ENCODE results near the gene STRC. TPM values are rescaled to one million over a fixed set of nuclear protein-coding genes. Genes with fewer than 3 reads are reported as not detected.
"Not testable (repeated sequence)": the region's sequence is repeated elsewhere in the genome, so short reads cannot be mapped to it uniquely, and the experiment has no call there.

STRC gene
- total RNA-seq, 2 experiments from 2014 or later, result 0.36 to 0.72 TPM

DNA sequence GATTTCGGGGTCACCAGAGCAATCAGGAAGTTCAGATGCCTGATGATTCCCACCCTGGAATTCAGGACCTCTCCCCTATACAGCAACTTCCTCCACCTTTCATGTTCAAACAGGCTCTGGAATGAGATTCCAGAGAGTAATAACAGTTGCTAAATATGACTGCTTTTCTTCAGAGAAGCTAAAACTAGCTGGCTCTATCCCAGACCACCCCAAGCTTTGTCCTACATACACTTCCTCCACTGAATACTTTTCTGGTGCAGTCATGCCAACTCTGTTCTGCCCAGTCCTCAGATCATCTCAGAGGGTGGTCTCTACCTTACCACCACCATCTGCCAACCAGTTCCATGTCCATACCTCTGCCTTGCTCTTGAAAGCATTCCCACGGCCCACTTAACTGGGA lies 52.0 kb downstream of the STRC start:
- H3K4me3 Mint-ChIP-seq; H3K27ac Mint-ChIP-seq; intact Hi-C loops (cut with micrococcal nuclease); DNase-seq; POLR2A ChIA-PET; H3K36me3 Mint-ChIP-seq (ENCODE audit: low read depth); CTCF ChIA-PET; H3K27me3 Mint-ChIP-seq; H3K9me3 Mint-ChIP-seq; H3K4me1 Mint-ChIP-seq (ENCODE audit: low read depth); ATAC-seq: not testable (repeated sequence)

DNA sequence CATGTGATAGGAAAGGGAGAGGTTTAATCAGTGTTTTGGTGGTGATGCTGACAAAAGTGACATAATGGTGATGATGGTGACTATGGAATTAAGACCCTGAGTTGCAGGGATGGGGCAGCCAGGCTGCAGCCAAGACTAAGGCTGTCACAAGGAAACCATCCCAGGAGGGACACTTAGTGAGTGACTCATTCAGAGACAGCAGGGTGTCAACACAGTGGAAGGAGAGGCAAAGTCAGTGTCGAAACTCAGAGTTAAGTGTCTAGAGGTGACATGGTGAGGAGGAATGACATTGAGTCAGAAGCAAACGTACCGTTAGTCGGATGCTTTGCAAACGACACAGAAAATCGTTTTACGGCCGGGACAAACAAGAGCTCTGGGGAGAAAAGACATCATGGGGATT lies 54.8 kb downstream of the STRC start:
- H3K36me3 Mint-ChIP-seq (ENCODE audit: low read depth); H3K27me3 Mint-ChIP-seq; ATAC-seq; POLR2A ChIA-PET; H3K4me1 Mint-ChIP-seq (ENCODE audit: low read depth); CTCF ChIA-PET; H3K27ac Mint-ChIP-seq; H3K4me3 Mint-ChIP-seq; intact Hi-C loops (cut with micrococcal nuclease); H3K9me3 Mint-ChIP-seq; DNase-seq: not testable (repeated sequence)

DNA sequence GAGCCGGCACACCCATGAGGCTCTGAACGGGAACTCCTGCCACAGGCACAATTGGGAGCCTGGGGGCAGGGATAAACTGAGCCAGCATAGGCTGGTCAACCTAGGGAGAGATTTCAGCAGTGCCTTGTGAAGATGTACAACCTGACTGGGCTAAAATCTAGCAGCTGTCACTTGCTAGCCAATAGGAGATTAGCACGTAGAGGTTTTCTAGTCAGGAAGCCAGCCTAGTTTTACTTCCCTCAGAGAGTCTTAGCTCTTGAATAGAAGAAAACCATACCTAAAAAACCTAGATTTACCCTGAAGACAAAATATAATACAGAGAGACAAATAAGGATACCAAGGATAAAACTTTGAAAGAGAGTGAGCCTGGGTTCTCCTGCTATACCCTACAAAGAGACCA lies 55.8 kb downstream of the STRC start:
- H3K4me1 Mint-ChIP-seq (ENCODE audit: low read depth); intact Hi-C loops (cut with micrococcal nuclease): not testable (repeated sequence)

DNA sequence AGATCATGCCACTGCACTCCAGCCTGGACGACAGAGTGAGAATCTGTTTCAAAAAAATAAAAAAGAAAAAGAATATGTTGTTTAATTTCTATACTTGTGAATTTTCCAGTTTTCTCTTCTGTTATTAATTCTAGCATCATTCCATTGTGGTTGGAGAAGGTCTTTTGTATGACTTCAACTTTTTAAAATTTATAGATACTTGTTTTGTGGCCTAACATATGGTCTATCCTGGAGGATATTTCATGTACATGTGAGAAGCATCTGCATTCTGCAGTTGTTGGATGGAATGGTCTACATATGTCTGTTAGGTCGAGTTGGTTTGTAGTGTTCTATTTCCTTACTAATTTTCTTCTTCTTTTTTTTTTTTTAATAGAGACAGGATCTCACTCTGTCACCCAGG lies 65.6 kb downstream of the STRC start:
- no peaks in the 10 kb centered on the region for H3K9me3 Mint-ChIP-seq
- DNase-seq, result no peak
- TF ChIP-seq, protein P1, sequence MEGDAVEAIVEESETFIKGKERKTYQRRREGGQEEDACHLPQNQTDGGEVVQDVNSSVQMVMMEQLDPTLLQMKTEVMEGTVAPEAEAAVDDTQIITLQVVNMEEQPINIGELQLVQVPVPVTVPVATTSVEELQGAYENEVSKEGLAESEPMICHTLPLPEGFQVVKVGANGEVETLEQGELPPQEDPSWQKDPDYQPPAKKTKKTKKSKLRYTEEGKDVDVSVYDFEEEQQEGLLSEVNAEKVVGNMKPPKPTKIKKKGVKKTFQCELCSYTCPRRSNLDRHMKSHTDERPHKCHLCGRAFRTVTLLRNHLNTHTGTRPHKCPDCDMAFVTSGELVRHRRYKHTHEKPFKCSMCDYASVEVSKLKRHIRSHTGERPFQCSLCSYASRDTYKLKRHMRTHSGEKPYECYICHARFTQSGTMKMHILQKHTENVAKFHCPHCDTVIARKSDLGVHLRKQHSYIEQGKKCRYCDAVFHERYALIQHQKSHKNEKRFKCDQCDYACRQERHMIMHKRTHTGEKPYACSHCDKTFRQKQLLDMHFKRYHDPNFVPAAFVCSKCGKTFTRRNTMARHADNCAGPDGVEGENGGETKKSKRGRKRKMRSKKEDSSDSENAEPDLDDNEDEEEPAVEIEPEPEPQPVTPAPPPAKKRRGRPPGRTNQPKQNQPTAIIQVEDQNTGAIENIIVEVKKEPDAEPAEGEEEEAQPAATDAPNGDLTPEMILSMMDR (IDR thresholded peaks at IDR 0.05), result no peak
- no peak overlapping the region for H3K27ac Mint-ChIP-seq
- CTCF ChIA-PET, result no interaction called here
- POLR2A ChIA-PET, result no interaction called here
- no peaks in the 10 kb centered on the region for H3K27me3 Mint-ChIP-seq
- ATAC-seq, result no peak
- peaks cover 13% of the 10 kb centered on the region for H3K36me3 Mint-ChIP-seq (ENCODE audit: low read depth)
- no peak overlapping the region for H3K4me3 Mint-ChIP-seq
- no peaks in the 10 kb centered on the region for H3K4me1 Mint-ChIP-seq (ENCODE audit: low read depth)
- intact Hi-C loops (cut with micrococcal nuclease), result no loop called here

More for the DNA sequence above, 55.8 kb downstream of the STRC start:
- H3K27me3 Mint-ChIP-seq; H3K27ac Mint-ChIP-seq; H3K36me3 Mint-ChIP-seq (ENCODE audit: low read depth); POLR2A ChIA-PET; ATAC-seq; CTCF ChIA-PET; H3K9me3 Mint-ChIP-seq; H3K4me3 Mint-ChIP-seq; DNase-seq: not testable (repeated sequence)

DNA sequence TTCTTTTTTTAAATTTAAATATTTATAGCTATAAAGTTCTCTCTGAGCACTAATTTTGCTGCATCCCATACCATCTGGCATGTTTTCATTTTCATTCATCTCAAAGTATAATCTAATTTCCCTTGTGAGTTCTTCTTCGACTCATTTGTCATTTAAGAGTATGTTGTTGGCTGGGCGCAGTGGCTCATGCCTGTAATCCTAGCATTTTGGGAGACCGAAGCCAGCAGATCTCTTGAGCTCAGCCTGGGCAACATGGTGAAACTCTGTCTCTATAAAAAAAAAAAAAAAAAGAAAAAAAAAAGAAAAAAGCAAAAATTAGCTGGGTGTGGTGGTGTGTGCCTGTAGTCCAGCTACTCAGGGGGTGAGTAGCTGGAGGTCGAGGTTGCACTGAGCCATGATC lies 66.3 kb downstream of the STRC start:
- no peak overlapping the region for H3K27ac Mint-ChIP-seq
- intact Hi-C loops (cut with micrococcal nuclease), result no loop called here
- ChIA-PET POLR2A (interaction anchor here (1.2 kb wide), 1 partner anchor 23 kb away, joined by 3 read pairs; no protein-coding TSS in a partner anchor), CTCF (no interaction called here)
- H3K4me1 Mint-ChIP-seq (ENCODE audit: low read depth), result no peaks in the 10 kb centered on the region
- TF ChIP-seq, protein P1 (IDR thresholded peaks at IDR 0.05), result no peak
- no peak for ATAC-seq
- no peak overlapping the region for H3K4me3 Mint-ChIP-seq
- H3K27me3 Mint-ChIP-seq, result no peaks in the 10 kb centered on the region
- H3K36me3 Mint-ChIP-seq (ENCODE audit: low read depth), result peaks cover 14% of the 10 kb centered on the region
- H3K9me3 Mint-ChIP-seq, result no peaks in the 10 kb centered on the region
- no peak for DNase-seq

DNA sequence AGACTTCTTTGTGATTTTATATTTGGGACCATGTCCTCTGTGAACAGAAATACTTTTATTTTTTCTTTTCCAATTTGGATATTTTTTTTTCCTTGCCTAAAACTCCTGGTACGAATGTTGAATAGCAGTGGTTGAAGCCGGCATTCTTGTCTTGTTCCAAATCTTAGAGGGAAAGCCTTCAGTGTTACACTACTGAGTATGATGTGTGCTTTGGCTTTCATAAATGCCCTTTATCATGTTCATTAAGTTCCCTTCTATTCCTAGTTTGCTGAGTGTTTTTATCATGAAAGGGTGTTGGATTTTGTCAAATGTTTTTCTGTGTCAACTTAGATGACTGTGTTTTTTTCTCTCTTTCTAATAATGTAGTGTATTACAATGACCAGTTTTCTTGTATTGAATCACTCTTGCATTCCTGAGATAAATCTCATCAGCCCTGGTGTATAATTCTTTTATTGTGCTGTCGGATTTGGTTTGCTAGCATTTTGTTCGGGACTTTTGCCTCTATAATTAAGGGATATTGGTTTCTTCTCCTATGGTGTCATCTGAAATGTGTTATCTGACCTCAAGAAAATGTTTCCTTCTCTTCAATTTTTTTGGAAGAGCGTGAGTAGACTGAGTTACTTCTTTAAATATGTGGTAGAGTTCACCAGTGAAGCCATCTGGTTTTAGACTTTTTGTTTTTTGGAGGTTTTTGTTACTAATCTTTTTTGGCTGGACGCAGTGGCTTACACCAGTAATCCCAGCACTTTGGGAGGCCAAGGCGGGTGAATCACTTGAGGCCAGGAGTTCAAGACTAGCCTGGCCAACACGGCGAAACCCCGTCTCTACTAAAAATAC lies 67.9 kb downstream of the STRC start:
- Mint-ChIP-seq H3K36me3 (ENCODE audit: low read depth) (peaks cover 15% of the 10 kb centered on the region), H3K4me1 (ENCODE audit: low read depth) (no peaks in the 10 kb centered on the region), H3K27ac (no peak overlapping the region), H3K4me3 (no peak overlapping the region), H3K9me3 (no peaks in the 10 kb centered on the region), H3K27me3 (no peaks in the 10 kb centered on the region)
- POLR2A ChIA-PET, result no interaction called here
- intact Hi-C loops (cut with micrococcal nuclease), result no loop called here
- CTCF ChIA-PET, result no interaction called here
- DNase-seq, result no peak
- TF ChIP-seq, protein P1 (IDR thresholded peaks at IDR 0.05), result no peak
- no peak for ATAC-seq

Other genes with a start within 250 kb of the STRC start
- 10 to 100 TPM; 20.9 to 23.8 TPM for gene ZSCAN29, start 247.8 kb downstream of the STRC start, total RNA-seq
- 10 to 100 TPM; 32.9 to 33.4 TPM for gene TUBGCP4, start 247.7 kb downstream of the STRC start, total RNA-seq
- gene TP53BP1, start 125.6 kb downstream of the STRC start, total RNA-seq, result 10 to 100 TPM; 20.6 to 23.0 TPM
- under 1 TPM; 0.78 to 0.86 TPM for gene MAP1A, start 101.2 kb downstream of the STRC start, total RNA-seq
- gene PPIP5K1, start 28.6 kb downstream of the STRC start, total RNA-seq, result 10 to 100 TPM; 48.5 to 55.9 TPM
- under 1 TPM; 0.18 to 0.41 TPM for gene CKMT1B, start 24.8 kb downstream of the STRC start, total RNA-seq
- gene CATSPER2, start 30.0 kb upstream of the STRC start, total RNA-seq, result 1 to 10 TPM; 6.6 to 9.0 TPM
- under 1 TPM; 0.32 to 0.38 TPM for gene CKMT1A, start 75.1 kb upstream of the STRC start, total RNA-seq
- 100 to 1,000 TPM; 213 to 241 TPM for gene PDIA3, start 127.6 kb upstream of the STRC start, total RNA-seq
- 1 to 10 TPM; 2.3 to 2.4 TPM for gene ELL3, start 158.2 kb upstream of the STRC start, total RNA-seq
- gene SERF2, start 173.5 kb upstream of the STRC start, total RNA-seq, result 100 to 1,000 TPM; 775 to 810 TPM
- gene SERINC4, start 181.4 kb upstream of the STRC start, total RNA-seq, result under 1 TPM in 1 of 2 experiments, not detected in 1; 0.09 TPM
- 10 to 100 TPM; 15.5 to 16.1 TPM for gene HYPK, start 181.8 kb upstream of the STRC start, total RNA-seq
- 10 to 100 TPM; 39.8 to 43.1 TPM for gene MFAP1, start 205.9 kb upstream of the STRC start, total RNA-seq
- gene WDR76, start 208.2 kb upstream of the STRC start, total RNA-seq, result 10 to 100 TPM; 69.9 to 79.3 TPM

Measured in activated CD8-positive, alpha-beta T cell treated with anti-CD3 and anti-CD28 coated beads for 36 hours (primary cell).